Cerebellar nuclear complex (tissue), 1 donor: ENCODE results near the gene ZBTB44.
"Not testable (repeated sequence)": the region's sequence is repeated elsewhere in the genome, so short reads cannot be mapped to it uniquely, and the experiment has no call there.

ENCODE experiments used
- DNase-seq, 2 experiments: peaks; one replicate each; lab custom pipeline; 2025; lab: John Stamatoyannopoulos, UW

Gene ZBTB44

DNA sequence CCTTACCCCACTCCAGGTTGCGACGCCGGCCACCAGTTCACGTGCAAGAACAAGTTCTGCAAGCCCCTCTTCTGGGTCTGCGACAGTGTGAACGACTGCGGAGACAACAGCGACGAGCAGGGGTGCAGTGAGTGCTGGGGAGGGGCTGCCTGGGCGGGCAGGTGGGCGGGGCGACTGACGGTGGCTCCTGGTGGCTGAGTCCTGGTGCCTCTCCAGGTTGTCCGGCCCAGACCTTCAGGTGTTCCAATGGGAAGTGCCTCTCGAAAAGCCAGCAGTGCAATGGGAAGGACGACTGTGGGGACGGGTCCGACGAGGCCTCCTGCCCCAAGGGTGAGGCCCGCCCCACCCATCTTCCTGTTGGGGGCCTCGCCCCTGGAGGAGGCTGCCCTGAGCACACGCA, 116.4 kb downstream of the ZBTB44 start:
- DNase-seq, result no peak

DNA sequence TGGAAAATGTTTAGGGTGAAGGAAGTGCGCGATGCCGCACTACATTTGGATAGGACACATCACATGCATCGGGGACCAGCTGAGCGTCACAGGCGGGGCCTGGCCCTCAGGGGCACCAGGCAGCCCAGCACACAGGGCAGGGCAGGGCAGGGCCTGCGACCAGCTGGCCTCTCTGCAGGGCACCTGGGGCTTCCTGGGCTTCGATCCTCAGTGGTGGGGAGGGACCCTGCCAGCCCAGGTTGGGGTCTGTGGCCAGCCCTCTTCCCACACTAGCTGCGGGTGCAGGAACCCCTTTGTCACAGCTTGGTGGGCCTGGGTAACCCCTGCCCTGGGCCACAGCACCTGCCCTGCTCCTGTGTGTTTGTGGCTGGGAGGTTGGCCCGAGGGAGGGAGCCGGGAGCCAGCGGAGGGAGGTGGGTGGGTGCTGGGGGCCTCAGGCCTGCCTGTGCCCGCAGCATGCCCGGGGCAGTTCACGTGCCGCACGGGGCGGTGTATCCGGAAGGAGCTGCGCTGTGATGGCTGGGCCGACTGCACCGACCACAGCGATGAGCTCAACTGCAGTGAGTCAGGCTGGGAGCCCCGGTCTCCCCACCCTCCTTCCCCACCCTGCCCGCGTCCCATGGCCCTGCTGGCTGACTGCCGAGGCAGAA, 117.2 kb downstream of the ZBTB44 start:
- DNase-seq, result no peak

DNA sequence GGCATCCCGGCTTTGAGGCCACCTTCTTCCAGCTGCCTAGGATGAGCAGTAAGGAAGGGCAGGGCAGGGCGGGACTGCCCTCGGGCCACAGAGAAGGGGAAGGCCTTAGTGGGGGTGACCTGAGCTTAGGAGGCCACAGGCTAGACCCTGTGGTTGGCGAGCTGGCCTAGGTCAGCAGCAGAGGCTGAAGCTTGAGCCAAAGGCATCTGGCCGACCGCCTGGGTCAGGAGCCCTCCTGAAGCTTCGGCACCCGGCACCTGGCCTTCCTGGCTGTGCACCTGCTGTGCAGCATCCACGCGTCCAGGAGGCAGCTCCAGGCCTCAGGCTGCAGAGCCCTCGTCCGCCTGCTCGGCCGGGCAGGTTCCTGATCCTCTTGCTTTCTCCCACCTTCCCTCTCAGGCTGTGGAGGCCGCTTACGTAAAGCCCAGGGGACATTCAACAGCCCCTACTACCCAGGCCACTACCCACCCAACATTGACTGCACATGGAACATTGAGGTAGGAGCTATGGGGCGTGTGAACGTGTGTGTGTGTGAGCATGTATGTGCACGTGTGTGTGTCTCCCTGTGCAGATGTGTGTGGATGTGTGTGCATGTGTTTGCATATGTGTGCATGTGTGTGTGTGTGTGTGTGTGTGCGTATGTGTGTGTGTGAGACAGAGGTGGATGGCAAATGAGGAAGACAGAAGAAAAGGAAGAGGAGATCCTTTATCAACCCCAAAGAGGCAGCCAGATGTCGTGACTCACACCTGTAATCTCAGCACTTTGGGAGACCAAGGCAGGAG, 120.3 kb downstream of the ZBTB44 start:
- no peak for DNase-seq

DNA sequence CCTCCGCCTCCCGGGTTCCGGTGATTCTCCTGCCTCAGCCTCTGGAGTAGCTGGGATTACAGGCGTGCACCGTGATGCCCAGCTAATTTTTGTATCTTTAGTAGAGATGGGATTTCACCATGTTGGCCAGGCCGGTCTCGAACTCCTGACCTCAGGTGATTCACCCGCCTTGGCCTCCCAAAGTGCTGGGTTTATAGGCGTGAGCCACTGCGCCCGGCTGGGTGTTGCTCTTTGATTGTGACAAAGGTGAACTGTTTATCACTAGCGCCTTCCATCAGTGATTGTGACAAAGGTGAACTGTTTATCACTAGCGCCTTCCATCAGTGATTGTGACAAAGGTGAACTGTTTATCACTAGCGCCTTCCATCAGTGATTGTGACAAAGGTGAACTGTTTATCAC, 121.2 kb downstream of the ZBTB44 start:
- not testable (repeated sequence) for DNase-seq

DNA sequence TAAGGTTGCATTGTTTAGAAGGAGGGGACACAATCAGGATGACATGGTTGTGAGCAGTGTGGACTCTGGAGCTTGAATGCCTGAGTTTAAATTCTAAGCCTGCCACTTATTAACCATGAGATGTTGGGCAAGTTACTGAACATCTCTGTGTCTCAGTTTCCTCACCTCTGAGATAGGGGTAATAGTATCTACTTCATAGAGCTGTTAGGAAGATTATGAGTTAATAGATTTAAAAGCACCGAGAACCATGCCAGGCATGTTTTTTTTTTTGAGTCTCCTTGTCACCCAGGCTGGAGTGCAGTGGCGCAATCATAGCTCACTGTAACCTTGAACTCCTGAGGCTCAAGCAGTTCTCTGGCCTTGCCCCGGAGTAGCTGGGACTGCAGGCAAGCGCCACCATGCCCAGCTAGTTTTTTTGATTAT, 121.9 kb downstream of the ZBTB44 start:
- no peak for DNase-seq

DNA sequence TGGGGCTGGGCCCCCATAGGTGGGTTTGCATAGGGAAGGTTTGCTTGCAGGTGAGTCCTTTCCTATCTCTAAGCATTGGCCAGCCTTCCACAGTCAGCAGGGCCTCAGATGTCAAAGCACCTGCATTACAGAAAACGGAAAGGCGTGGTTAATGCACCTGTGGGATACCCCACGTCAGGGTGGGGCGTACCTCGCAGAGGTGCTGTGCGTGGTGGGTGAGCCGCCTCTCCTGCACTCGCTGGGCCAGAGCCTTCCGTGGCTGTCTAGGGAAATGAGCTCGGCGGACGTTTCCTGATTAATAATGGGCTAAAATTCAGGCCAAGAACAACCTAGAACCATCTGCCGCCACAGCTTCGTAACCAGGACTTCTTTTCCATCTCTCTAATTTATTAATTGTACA, 122.8 kb downstream of the ZBTB44 start:
- no peak for DNase-seq

DNA sequence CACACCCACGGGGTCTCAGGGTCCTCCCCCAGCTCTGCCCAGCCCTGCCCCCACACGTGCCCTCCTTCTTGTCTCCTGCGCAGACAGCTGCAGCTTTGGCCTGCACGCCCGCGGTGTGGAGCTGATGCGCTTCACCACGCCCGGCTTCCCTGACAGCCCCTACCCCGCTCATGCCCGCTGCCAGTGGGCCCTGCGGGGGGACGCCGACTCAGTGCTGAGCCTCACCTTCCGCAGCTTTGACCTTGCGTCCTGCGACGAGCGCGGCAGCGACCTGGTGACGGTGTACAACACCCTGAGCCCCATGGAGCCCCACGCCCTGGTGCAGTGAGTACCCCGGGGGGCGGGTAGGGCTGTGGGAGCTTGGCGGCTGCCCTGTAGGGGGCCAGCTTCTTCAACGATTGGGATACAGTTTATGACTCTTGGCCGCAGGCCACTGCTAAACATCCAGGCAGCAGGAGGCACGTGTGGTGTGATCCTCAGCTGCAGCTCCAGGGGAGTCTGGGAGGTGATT, 124.3 kb downstream of the ZBTB44 start:
- no peak for DNase-seq

DNA sequence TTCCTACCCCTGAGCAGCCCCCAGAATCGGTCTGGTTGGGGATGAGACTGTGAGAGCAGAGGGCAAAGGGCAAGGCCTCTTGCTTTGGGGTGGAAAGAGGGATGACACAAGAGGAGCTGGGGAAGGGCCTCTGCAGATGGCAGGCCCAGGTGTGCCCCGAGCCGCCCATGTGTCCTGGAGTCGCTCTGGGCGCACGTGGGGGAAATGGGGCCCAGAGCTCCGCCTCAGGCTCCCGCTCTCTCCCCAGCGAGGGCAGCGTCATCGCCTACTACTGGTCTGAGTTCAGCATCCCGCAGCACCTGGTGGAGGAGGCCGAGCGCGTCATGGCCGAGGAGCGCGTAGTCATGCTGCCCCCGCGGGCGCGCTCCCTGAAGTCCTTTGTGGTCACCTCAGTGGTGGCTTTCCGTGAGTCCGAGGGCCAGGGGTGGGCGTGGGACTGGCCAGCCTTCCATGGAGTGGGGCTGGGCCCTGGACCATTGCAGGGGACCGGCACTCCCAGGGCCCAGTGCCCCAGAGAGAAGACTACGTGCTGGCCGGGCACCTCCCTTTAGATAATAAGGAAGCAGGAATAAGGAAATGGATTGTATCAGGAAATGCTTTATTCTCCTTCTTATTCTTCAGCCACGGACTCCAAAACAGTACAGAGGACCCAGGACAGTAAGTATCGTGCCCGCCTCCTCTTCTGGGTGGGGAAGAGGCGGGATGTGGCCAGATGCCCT, 125.1 kb downstream of the ZBTB44 start:
- DNase-seq, result no peak

DNA sequence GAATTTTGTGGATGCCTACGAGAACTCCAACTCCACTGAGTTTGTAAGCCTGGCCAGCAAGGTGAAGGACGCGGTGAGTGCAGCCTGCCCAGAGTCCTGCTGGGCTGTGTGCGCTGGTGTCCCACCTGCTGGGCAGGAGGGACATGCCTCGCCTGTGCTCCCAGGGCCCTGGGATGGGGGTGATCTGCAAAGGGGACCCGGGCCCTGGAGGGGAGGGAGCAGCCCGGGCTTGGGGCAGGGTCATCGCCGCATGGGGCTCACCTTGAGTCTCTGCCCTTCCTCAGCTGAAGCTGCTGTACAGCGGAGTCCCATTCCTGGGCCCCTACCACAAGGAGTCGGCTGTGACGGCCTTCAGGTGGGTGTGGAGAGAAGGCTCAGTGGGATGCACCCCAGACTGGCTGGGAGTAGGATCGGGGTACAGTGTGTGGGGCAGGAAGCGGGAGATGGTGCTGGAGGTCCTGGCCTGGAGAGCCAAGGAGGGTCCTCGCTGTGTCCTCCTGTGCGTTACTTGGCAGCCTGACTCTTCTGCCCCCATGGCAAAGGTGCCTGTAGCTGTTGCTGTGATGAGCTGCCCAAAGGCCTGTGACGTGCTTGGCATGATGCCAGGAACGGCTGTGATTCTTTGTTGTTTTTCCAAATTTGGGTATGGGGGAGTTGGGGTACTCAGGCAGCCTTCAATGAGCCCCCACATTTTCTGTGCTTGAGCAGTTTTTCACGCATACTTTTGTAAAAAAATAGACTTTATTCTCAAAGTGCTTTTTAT, 126.0 kb downstream of the ZBTB44 start:
- DNase-seq, result no peak

DNA sequence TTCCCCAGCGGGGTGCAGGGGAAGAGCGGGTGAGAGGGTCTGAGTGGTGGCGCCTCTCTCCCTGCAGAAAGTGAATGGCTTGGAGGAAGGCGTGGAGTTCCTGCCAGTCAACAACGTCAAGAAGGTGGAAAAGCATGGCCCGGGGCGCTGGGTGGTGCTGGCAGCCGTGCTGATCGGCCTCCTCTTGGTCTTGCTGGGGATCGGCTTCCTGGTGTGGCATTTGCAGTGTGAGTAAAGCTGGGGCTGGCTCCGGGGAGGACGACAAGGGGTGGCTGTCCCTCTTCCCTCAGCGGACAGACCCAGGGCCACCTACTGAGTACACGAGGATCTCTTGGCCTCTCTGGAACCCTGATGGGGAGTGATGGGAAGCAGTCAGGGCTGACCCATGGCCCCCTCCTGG, 126.7 kb downstream of the ZBTB44 start:
- DNase-seq, result no peak

DNA sequence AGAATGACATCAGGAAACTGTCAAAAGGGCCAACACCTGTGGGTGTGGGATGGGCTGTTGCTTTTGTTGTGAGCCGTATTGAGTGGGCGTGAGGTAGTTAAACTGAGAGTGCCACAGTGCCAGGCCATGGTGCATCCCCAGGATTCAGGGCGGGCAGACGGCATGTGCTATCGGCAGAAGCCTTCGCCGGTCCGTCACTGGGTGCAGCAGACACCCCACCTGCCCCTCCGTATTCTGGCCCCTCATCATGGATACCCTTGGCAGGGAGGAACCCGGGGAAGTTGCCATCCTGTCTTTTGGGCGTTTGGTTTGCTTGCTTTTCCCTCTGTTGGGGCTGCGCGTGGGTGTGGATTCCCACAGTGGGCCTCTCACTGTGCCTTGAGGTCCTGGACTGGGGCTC, 127.6 kb downstream of the ZBTB44 start:
- DNase-seq, result no peak

DNA sequence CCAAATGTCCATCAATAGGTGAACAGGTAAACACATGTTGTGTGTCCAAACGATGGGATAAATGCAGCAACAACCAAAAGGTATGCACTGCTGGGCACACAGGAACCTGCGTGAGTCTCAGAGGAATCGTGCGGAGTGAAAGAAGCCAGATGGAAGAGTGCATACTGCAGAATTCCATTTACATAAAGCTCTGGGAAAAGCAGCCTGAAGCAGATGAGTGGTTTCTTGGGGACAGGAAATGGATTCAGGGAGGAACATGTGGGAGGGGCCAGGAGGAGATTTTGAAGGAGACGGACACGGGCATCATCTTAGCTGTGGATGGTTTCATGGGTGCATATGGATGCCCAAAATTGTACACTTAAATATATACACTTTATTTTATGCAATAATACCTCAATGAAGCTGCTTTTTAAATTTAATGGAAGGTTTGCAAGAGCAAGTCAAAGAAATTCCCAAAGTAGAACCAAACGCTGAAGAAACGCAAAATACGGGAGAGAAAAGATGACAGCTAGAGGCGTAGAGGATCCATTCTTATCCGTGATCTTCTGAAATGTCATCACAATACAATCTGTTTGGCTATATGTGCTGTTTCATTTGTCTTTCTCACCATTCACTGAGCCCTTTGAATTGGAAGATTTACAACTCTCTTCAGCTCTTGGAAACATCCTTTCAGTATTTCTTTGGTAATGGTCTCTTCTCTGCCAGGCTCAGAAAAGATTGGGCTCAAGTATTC, 130.7 kb downstream of the ZBTB44 start:
- no peak for DNase-seq

DNA sequence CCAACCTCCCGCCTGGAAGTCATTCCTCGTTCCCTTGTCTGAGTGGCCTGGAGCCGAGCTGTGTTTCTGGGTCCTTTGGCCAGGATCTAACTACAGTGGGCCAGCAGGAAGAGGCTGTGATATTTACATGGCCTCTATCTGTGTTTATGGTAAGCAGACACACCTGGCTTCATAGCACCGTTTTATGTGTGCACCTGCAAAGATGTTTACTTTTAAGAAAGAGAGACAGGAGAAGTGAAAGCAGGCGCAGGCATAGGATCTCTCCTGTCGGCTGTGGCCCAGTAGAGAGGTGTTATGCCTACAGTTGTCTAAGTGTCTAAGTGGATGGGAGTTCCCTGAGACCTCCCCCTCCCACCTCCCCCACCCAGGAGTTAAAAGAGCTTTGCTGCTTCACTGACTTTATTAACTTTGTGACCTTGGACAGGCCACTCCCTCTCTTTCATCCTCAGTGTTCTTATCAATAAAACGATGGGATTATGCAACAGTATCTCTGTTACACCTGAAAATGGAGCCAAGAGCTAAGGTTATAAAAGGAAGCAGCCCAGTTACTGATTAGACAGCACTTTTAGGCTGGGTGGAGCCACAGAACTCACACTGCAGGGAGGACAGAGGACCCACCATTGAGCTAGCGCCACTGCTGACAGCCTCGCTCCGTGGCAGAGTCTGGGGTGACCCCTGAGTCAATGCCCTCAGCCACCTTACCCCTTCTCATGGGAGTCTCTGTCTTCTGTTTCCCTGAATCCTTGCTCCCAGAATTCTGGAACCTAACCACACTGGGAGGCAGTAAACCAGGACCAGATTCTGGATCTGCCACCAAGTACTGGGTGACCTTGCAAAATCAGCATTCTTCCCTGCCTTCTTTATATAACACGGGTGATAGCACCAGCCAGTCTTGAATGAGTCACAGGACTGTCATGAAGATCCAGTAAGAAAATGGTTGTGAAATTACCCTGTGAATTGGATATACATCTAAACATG, 133.1 kb downstream of the ZBTB44 start:
- no peak for DNase-seq

DNA sequence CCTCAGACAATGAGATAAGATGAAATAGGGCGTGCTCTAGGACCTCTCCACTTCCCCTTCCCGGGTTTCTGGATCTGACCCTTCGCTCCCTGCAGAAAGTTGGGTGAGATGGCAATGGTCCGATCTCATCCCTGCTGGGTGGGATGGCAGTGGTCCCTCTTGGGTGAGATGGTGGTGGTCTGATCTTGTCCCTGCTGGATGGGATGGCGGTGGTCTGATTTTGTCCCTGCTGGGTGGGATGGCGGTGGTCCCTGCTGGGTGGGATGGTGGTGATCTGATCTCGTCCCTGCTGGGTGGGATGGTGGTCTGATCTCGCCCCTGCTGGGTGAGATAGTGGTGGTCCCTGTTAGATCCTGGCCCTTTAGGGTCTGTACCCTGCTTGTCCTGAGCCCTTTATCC, 133.8 kb downstream of the ZBTB44 start:
- no peak for DNase-seq

DNA sequence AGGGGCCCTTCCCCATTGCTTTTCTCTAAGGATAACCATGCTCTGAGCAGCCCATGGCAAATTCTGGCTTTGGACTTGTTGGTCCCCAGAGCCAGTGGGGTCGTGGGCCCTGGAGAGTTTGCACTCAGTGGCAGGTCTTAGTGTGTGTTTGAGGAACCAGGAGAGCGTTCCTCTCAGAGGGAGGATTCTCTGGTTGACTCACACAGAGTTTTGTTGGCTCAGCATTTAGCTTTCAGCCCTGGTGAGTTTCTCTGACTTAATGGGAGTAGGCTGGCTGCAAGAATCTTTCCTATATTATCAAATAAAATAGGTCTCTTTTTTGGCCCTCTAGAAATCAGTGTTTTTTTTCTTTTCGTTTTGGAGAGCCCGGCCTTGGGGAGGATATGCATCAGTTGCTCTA, 134.2 kb downstream of the ZBTB44 start:
- DNase-seq, result no peak

DNA sequence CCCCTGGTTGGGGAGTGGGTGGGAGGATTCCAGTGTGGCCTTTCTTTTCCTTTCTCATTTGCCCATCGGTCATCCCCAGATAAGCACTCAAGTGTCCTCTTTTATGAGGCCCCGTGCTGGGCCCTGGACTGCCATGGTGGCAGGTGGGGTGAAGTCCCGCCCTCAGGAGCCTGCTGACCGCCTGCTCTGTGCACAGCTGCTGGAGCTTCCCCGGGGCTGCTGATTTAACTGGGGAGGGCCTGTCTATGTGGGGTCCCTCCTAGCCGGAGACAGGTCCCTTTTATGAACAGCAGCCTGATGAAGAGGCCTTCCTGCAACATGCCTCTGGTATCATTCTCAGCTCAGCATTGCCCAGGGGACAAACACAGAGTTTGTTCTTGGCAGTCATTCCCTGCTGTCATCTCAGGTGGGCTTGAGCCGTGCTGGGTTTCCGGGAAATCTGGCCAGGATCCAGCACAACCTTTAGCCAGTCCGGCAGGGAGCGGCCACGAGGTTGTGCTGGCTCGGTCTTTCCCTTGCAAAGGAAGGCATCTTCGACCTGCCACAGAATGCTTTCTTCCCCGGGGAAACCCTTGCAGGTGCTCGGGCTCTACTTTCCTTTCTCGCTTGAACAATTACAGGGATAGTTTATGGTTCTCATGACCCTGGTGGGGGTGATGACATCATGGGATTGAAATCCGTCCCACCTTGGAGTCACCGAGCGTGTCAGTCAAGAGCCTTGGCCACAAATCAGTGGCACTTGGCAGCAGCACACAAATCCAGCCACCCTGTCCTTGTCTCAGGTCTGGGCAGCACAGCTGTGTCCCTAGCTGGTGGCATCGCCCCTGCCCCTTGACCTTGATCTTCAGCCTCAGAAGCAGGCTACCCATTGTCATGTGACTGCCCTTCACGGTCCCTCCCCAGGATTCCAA, 135.1 kb downstream of the ZBTB44 start:
- DNase-seq, result no peak

DNA sequence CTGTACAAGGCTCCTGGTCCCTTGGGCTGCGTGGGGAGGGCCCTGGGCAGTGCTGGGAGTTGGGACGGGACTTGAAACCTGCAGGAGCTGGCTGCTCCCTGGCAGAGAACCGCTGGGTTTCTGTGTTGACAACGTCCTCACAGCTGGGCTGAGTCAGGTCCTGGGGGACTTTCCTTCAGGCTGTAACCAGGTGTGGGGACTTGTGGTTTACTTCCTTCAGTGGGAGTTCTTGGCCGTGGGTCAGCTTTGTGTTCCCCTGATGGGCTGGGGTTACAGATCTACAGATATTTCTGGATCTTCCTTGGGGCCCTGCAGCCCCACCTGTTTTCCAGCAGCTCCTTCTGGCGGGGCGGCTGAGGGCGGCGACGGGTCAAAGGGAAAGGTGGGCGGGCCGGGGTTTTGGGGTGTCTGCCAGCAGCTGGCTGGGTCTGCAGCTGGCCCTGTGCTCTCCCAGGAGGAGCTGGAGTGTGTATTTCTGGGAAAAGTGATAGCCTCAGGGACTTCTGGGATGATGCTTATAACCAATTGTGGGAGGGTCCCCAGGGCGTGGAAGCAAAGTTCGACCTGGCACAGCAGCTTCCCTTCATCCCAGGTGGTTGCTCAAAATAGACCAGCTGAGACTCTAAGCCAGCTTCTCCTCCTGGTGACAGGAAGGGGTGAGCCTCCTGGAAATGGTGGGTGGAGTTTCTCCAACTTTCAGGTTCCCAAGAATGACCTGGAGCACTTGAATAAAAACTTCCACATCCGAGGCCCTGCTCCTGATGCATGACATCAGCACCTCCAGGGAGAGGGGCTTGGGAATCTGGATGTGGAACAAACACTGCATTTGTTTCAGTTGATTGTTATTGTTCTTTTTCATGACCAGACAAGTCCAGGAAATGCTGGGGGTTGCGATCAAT, 136.0 kb downstream of the ZBTB44 start:
- no peak for DNase-seq

DNA sequence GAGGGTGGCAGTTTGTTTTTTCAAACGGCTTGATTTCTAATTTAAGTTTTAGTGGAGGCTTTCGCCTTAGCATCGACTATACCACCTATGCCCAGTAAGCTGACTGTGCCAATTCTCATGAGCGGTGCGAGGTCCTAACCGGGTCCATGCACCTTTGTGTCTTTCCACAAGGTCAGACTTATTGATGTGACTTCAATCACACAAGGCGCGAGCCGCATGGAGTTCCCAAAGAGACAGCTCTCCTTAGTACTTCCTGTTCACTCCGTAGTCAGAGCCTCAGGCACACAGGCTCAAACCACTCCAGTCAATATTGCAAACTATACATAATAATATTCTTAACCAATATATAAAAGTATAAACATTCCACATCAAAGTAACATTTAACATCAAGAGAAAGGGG, 136.9 kb downstream of the ZBTB44 start:
- DNase-seq, result no peak
